GM21737 (cell line): Measurements from ENCODE around the gene CASP7.
"Not testable (repeated sequence)": the region's sequence is repeated elsewhere in the genome, so short reads cannot be mapped to it uniquely, and the experiment has no call there.

Experiments
- ATAC-seq: cut with Tn5 transposase; IDR thresholded peaks from one replicate; pipeline ENCODE4 v1.9.1; 2021; ENCODE audit warnings: mild to moderate bottlenecking, moderate library complexity; ENCODE audit not compliant: unreplicated experiment

Gene CASP7

DNA sequence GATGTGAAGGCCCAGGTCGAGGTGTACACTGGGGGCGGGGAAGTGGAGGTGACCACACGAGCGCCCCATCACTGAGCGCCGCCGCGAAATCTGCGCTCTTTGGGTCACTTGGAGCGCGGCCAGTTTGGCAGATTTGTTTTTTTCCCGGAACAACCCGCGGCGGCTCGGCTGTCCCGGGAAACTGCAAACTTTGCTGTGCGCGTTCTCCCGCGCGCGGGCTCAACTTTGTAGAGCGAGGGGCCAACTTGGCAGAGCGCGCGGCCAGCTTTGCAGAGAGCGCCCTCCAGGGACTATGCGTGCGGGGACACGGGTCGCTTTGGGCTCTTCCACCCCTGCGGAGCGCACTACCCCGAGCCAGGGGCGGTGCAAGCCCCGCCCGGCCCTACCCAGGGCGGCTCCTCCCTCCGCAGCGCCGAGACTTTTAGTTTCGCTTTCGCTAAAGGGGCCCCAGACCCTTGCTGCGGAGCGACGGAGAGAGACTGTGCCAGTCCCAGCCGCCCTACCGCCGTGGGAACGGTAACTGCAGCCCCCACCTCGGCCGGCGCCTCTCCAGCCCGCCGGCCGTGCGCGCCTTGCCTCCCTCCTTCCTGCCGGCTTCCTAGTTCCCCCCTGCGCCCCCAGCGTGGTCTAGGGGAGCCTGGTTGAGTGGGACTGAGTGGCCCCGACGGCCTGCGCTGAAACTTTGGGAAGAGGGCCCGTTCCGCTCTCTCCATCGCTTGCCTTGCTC lies at the start of gene CASP7:
CASP7 (plus strand) TSS at position 450 of the 727 bp plus-strand sequence. CDS start 17,582 bp downstream, outside the sequence.
- peak; percentile 76 for ATAC-seq

DNA sequence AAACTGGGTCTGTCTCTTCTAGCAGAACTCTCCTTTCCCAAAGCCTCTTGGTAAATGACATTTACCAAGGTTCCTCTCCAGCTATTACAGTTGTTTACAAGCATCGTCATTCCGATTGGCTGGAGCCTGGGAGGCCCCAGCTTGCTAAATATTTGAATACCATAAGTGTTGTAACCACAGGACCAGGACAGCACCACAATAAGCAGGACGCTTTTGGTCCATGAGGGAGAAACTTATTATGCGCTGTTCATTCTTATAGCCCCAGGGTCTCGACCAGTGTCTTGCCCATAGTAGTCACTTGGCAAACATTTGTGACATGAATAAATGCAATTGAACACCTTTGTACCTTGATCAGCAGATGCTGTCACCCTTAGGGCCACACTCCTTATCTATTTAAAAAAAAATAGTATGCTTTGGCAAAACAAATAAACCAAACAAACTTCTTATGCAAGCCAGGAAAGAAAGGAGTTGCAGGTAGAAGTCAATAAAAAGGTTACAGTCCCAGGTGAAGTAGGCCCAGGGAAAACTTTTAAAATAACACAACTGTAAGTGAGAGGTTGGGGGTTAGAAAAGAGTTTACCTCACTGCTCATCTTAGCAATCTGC lies 48.7 kb upstream of the CASP7 start:
- ATAC-seq = no peak

DNA sequence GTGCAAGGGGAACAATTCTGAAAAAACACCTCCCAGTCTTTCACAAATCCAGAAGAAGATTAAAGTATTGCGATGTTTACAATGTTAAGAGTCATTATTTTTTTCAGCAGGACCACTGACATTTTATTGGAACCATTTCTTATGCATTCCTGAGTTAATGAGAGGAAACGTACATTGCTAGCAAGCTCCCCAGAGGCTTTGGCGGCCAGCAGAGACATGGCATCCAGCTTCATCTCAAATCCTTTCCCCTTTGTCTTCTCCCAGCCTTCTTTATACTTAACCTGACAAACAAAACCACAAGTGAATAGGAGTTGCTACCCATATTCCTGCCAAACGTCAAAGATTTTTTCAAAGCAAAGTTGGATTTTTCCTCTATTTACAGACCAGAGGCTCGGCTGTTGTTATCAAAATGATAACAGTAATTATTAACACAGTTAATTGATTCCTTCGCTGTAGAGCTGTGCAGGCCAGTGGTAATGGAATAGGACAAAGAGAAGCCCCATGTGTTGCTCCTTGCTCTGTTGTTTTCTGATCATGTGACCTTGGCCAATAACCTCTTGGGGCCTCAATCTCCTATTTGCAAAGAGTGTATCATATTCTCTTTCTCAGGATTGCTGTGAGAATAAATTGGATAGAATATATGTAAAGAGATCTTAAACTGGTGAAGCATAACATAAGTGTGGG lies 47.9 kb upstream of the CASP7 start:
- no peak for ATAC-seq

DNA sequence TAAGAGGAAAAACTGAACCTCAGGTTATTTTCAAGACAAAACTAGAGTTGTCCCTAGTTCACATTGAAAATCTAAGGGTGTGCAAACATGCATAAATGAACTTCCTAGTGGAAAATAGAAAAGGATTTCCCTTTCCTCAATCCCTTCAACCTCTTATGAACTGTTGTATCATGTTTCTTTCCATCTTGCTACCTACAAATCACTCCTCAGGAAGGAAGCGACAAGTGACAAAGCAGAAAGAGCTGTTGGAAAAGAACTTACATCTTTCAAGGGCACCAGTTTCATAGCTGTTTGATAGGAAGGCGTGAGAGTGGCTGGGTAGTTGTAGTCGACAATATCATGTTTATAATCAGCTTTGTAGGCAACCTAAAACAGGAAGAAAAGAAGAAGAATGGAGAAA lies 39.7 kb upstream of the CASP7 start:
- no peak for ATAC-seq

DNA sequence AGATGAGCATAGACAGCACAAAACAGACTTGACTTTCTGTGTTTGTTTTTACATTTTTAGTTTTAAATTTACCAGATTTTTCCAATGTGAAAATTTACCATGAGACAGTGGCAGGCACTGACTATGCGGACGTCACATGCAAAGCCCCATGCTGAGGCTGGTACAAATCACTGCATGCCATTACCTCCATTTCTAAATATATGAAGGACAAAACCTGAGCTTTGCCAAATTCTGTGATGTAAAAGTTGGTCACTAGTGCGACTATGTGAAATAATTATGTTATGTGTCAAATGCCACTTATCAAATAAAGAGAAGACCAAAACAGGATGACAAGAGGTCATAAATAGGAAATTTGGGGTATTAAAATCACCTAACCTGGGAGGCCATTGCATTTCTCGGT lies 38.0 kb upstream of the CASP7 start:
- ATAC-seq = no peak

DNA sequence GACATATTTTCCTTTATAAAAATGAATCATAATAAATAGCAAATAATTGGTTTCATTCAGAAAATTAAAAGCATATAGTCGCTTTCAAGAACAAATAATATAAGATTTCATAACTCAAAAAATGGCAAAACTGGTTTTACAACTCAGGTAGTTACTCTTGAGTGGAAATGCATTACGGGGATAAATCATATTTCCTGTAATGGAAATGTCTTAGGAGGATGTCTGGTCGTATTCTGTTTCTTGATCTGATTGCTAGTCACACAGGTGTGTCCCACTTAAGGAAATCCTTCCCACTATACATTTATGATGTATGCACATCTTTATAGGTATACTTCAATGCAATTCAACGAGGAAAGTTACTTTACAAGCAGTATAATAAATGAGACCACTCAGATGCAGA lies 36.5 kb upstream of the CASP7 start:
- no peak for ATAC-seq

DNA sequence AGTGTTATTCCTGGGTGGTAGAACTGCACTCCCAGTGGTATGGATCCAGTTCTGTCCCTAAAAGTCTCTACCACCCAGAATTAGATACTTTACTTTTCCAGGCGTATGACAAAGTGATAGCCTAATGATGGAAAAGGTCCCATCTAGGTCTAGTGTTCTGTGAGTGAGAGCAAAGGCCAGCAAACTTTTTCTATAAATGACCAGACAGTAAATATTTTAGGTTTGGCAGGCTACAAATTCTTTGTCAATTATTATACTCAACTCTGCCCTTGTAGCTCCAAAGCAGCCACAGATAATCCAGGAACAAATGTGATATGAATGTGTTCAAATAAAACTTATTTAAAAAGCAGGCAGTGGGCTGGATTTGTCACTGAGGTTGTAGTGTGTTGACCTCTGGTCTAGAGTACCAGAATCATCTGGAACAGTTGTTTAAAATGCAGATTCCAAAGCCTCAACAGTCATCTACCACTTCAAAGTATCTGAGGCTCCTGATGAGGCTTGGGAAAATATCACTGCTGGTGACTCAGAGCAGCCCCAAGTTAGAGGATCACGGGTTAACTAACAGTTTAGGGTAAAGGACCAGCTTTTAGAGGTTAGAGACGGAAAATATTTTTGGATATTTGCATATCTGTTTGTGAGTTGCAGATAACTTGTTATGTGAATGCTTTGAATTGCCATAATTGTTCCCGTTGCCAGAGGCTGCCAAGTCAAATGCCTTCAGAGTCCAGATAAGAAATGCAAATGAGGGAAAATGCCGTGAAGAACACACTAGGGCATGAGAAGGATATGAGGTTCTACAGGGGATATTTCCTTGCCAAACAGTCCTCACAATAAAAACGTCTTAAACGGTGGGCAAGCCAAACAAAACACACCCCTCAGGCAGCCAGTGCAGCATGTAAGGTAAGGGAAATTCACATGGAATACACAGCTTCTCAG lies 35.3 kb upstream of the CASP7 start:
- no peak for ATAC-seq

DNA sequence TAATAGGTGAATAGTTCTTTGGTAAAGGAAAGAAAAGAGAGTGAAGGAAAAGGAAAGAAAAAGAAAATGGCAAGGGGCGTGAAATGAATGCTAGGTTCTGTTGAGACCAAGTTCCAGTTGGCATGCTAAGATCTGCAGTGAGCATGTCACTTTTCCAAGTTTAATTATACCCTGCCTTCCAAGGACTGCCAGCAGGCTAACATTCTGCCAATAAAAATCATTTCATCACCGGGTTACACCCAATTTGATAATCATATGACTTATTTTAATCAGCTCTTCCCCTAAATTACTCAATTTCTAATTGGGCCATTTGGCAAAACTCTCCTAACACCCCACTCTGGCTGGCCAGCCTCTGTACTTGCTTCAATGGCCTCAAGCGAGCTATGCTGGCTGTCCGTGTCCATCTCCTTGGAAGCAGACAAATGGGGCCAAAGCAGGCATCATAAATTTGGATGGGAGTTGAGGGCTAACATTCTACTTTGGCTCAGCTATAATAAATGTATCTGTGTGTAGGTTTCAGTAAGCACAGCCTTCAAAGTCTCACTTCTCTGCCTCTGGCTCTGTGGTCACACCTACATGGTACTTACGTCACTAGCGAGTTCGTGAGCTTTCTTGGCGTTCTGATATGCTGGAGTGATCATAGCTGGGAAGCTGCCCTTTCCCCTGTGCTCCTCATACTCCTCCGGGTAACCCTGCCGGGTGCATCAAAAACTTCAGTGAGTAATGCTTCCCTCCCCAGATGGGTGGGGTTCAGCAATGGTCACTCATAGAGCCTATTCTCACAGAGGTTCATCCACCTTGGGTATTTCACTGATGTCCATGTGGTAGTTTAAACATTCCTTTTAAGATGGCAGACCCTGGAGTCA lies 33.1 kb upstream of the CASP7 start:
- no peak for ATAC-seq

DNA sequence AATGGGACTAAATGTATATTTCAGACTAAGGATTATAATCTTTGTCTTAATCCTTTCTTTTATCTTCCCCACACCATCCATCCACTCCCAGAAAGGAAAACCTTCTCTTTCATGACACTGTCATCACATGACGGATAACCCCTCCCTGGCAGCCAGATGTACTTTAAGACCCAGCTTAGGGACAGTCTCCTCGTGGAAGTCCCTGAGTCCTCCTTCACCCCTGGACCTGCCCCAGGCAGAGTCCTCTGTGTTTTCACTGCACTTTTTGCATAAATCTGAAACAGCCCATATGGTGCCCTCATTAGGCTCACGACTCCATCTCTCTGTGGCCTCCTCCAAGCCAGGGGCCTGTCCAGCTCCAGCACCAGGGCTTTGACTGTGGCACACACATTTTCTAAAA lies 31.9 kb upstream of the CASP7 start:
- ATAC-seq = no peak

DNA sequence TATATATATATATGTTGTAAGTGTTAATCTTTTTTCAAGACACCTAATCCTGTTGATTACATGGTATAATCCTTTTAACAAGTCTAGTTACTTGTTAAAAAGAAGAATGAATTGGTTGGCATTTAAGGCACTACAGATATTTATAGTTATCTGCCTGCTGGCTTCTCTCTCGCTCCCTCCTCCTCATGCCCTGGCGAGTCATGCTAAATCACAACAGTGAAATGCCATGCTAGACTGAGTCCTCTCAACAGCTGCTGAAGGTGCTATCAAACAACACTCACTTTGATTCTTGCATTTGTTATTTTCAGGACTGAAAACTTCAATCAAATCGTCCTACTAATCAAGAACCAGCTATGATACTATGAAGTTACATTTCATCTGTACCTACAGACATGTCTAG lies 31.2 kb upstream of the CASP7 start:
- ATAC-seq = no peak

DNA sequence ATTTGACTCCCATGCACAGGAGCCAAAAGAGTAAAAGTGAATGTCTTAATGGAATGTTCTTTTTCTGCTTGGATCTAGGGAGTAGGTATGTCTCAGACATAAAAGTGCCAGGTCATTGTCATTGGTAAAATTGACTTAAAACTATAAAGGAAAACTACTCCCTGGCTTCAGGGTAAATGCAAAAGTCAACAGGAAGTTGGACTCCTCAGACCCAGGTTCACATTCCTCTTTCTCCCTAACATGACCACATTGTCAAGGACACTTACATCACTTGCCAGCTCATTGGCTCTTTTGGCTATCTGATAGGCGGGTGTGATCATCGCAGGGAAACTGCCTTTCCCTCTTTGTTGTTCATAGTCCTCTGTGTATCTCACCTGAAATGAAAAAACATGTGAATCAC lies 29.5 kb upstream of the CASP7 start:
- ATAC-seq = no peak

DNA sequence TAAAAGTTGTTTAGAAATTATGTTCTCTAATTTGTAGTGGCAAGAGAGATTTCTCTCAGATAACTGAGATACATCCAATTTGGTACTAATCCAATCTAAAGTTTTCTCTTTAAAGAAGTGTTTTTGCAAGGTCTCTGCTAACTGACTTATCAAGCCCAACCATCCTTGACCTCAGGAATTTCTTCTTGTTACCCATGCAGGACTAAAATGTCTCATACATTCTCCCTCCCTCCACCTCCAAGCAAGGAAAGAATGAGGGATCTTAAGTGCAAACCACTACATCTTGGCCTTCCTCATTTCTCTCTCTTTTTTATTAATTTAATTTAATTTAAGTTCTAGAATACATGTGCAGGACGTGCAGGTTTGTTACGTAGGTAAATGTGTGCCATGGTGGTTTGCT lies 28.7 kb upstream of the CASP7 start:
- ATAC-seq = no peak

DNA sequence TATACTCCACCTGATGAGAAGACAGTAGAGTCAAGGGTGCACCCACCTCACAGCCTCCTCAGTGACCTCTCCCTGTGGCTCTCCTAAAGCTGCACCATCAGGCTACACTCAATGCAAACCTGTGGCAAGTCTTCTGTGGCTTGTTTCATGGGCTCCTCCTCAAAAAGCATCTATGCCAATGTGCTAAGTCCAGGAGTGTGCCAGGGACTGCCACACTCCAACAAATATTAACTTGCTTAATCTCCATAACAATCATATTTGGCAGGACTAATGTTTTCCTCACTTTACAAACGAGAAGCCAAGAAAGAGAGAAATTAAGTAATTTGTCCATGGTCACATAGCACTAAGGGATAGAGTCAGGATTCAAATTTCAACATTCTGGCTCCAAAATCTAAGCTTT lies 27.8 kb upstream of the CASP7 start:
- no peak for ATAC-seq

DNA sequence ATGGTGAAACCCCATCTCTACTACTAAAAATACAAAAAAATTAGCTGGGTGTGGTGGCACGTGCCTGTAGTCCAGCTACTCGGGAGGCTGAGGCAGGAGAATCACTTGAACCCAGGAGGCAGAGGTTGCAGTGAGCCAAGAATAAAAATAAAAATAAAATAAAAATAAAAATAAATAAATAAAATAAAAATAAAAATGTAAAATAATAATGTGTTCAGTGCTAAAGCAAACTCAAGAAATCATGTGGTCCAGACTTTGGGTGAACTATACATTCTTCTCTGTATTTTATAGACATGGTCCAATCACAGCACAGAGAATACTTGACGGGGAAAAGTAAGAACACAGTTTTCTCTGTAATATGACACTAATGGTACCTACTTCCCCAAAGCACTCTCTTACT lies 27.3 kb upstream of the CASP7 start:
- ATAC-seq = not testable (repeated sequence)

DNA sequence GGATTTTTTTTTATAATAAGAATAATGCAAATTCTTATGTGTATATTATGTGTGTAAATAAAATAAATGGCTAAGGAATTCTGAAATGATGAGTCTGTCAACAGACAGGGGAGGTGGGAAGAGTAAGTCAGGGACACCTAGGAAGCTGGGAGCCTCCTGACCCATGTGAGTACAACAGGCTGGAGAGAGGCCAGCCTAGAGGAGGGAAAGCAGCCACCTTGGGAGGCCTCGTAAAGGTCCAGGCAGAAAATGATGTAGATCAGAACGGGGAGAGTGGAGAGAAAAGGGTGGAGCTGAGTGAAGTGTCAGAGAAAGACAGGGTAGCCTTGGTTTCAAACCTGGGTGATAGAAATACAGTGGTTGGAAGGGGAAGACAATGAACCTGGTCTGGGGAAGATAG lies 22.8 kb upstream of the CASP7 start:
- no peak for ATAC-seq

DNA sequence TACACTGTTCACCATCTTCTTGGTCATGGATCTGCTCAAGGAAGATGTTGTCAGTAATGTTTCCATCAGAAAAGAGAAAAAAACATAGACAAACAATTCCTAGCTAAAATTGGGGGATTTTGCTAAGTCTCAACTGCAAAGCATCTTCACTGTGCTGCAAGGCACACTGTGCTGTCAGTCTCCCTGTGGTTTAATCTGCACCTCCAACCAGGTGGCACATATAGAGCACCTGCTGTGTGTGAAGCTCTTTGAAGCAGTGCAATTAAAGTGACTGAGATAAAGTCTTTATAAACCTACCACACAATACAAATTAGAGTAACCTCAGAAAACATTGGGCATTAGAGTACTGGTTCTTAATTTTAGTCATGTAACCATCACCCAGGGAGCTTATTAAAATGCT lies 22.2 kb upstream of the CASP7 start:
- ATAC-seq = no peak

DNA sequence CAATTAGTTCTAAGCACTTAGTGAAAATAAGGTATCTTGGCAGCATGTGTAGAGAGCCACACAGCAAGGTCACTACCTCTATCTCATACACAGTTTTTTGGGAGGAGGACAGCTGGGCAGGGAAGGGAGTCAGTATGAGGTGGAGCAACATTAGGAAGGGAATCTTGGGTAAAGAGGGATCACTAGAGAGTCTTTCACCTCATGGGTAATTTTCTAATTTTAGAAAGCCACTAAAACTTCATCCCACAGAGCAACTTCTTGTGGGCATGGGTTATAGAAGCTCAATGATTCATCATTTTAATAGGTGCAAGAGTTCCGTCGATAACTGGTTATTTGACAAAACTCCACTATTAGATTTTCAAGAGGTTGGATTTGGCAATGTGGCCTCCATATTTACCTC lies 18.4 kb upstream of the CASP7 start:
- no peak for ATAC-seq

DNA sequence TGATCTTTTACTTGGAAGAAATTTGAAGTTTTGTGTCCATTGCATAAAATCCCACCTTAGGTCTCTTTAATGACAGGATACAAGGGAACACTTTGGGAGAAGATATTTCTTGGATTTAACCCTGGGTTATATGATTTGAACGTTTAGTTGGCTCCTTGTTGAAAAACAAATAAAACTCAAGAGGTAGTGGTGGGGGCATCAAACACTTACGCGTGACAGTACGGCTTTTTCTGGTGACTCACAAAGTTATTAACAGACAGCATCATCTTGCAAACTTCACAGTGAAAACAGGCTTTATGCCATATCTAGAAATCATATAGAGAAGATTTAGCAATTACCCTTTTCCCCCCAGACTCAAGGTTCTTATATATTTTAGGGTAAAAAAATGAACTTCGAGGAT lies 16.6 kb upstream of the CASP7 start:
- ATAC-seq = no peak

DNA sequence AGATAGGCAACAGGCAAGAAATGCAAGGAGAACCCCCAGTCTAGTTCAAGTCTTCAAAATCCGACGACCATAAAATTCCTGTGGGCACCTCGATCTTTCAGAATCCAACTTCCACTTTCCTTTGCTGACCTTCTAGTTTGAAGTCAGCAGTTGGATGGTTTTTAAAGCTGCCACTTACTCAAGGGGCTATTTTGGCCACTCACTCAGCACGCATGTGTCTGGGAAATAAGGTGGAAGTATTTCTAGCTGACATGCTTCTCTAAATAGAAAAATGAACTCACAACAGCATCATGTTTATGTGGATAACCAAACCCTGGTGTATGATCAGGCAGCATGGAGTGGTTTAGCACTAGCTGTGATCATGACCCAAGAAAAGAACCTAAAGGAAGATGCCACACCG lies 15.8 kb upstream of the CASP7 start, which contains the start of gene NRAP:
NRAP (minus strand) TSS at position 134 of the 400 bp plus-strand sequence. CDS start 159 bp downstream, outside the sequence.
- no peak for ATAC-seq

DNA sequence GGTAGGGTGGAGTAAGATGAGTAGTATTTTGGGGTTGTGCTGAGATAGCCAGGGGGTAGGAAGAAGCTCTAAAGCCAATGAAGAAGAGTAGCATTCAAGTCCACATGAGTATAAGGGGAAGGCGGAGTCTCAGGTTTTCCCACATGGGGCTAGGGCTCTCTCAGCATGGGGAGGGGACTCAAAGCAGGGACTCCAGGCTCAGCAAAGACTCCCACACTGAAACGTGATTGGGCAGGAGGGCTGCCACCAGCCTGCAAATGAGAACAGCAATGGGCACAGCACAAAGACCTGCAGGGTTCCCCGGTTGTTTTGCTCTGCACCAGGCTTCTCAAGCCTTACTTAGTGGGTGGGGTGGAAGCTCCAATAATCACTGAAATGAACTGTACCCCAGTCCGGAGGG lies 14.4 kb upstream of the CASP7 start:
- no peak for ATAC-seq
